Left ventricle myocardium superior (tissue), 1 donor: ENCODE results near the gene CLDN25. TPM values are rescaled to one million over a fixed set of nuclear protein-coding genes. Genes with fewer than 3 reads are reported as not detected.
"Not testable (repeated sequence)": the region's sequence is repeated elsewhere in the genome, so short reads cannot be mapped to it uniquely, and the experiment has no call there.

ENCODE experiments used
- ATAC-seq: fragments of 200-7000 bp; cut with Tn5 transposase; one replicate; pipeline ENCODE4 v1.9.1; 2020; ENCODE audit warnings: mild to moderate bottlenecking, moderate library complexity
- DNase-seq: peaks from one replicate; pipeline ENCODE4 v3.0.0-alpha.2; 2020
- intact Hi-C: fragments of 100-400 bp; cut with micrococcal nuclease; formaldehyde crosslinking; loops from one replicate; pipeline ENCODE4 v1.11.0; 2022
- long read RNA-seq: library from polyadenylated mRNA; unstranded; transcript quantifications from one replicate; pipeline ENCODE4 v2.0.0, GENCODE V29; 2021
- total RNA-seq: library from RNA; stranded (reverse); fragmentation: NEBNext Ultra II Directional; extraction: Animal tissue kit (Norgen Biotek cat#: 25700); gene quantifications from one replicate; pipeline ENCODE4 v1.2.1, GENCODE V29; 2021
- donor health status: DM: no; HTN: yes; CAD: no; lungs with severe emphysema.

The CLDN25 gene
- not detected for total RNA-seq
- long read RNA-seq: 0 reads

DNA sequence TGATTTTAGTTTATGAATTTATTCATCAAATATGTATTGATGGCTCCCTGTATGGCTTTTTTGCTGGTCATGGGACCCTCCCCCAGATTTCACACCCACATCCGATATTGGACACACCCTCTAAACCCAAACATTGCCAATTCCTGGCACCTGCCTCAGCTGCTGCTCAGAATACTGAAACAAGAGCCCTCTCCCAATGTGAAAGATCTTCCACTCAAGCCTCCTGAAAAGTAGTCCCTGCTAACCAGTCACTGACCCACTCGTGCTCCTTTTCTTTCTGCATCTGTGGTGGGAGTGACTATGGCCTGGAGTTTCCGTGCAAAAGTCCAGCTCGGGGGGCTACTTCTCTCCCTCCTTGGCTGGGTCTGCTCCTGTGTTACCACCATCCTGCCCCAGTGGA, at the start of gene CLDN25:
TSS of gene CLDN25 (plus strand) at position 301 of the 400 bp plus-strand sequence. CDS start at position 301, 0 bp downstream.
- intact Hi-C loops: no loop called here
- ATAC-seq: no peak
- no peak for DNase-seq

DNA sequence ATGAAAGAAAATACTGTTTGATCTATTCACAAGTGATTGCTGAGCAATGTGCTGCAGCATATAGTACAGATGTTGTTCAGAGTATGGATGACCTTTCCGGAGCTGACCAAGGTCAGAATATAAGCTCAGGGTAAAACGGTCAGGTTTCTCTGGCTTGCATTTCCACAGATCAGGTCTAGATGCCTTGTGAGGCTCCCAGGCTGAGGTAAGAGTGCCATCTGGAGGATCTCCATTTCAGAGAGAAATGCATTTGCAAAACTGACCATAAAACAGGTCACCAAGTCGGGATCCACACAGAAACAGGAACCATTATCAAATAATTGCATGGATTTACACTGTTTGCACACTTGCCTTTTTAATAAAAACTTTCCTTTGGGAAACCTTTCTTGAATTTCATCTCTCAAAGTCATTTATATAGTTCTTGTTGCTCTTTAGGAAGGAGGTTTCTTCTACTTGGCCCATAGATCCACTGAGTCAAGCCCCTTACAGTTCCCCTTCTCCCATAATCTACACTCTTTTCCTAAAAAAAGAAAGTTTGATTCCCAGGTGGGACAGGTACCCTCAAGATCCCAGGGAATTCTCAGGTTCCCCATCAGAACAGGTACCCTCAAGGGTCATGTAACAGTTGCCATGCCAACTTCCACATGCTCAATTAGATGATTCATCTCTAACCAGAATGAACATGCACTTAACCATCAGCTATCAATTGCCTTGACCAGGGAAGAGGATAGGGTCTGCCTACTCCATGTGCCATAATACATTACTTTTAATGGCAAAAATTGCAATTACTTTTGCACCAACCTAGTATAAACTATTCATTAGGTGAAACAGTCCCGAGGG, 48.5 kb upstream of the CLDN25 start:
- intact Hi-C loops: loop anchor here (2.0 kb wide), 1 partner anchor 424 kb away; no protein-coding TSS in a partner anchor
- DNase-seq: no peak
- ATAC-seq: peak; percentile 68

DNA sequence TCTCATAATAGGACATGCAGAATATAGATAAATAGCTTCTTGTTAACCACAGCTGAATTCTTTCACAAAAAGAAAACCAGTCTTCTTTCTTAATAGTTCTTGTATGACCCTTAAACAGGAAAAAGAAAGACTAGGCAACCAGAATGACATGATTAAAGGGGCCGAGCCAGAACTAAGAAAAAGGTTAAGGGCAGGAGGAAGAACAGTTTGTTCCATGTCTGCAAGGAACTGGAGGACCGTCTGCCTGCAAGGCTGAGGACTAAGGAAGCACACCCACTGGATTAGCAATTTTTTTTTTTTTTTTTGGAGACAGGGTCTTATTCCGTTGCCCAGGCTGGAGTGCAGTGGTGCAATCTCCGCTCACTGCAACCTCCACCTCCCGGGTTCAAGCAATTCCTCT, 47.5 kb upstream of the CLDN25 start:
- no peak for ATAC-seq

DNA sequence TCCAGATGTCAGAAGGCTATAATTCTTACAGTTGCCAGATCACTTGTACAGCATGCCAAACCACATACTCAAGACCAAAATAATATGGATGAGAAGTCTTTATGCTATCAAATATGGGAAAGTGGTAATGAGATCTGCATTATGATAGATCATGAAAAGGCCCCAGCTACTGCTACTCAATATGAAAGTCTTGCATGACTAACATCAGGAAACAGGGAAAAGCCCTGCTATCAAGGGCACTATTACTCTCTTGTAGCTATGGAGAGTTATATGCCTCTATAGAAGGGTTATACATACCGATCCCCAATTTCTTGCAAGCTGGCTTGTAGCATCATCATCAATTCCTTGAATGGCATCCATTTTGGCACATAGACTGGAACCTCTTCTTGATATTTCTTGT, 43.3 kb upstream of the CLDN25 start:
- intact Hi-C loops: no loop called here
- DNase-seq (no peak), ATAC-seq (no peak)

More for the DNA sequence above, 47.5 kb upstream of the CLDN25 start:
- DNase-seq: no peak
- intact Hi-C loops: no loop called here

DNA sequence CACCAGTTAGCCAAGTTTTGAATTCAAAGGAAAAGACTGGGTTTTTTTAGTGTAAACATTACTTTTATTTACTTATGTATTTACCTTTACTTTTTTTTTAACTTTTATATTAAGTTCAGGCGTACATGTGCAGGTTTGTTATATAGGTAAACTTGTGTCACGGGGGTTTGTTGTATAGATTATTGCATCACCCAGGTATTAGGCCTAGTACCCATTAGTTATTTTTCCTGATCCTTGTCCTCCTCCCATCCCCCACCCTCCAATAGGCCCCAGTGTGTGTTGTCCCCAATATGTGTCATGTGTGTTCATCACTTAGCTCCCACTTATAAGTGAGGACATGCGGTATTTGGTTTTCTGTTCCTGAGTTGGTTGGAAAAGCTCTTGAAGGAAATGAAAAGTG, 26.7 kb upstream of the CLDN25 start:
- DNase-seq (no peak), ATAC-seq (no peak)
- intact Hi-C loops: no loop called here

DNA sequence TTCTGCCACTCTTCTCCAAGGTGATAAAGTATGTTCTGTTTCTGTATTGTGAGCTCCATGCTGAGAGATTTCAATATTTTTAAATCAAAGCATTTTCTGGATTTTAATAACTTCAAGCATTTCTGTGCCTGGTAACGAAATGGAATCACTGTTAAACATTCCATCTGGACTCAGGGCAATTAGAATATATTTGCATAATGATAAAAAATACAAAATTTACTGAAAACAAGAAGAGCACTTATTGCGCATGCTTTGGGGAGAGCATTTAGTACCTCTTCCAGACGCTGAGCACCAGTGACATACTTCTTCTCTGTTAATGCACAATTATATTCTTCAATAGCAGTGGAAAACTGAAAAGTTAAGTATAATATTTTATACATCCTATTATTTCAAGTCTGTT, 19.4 kb upstream of the CLDN25 start:
- no peak for DNase-seq
- ATAC-seq: no peak
- intact Hi-C loops: no loop called here

DNA sequence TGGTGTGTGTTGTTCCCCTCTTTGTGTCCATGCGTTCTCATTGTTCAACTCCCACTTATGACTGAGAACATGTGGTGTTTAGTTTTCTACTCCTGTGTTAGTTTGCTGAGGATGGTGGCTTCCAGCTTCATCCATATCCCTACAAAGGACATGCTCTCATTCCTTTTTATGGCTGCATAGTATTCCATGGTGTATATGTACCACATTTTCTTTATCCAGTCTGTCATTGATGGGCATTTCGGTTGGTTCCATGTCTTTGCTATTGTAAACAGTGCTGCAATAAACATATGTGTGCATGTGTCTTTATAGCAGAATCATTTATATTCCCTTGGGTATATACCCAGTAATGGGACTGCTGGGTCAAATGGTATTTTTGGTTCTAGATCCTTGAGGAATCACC, 16.6 kb upstream of the CLDN25 start:
- intact Hi-C loops, DNase-seq, ATAC-seq: not testable (repeated sequence)

DNA sequence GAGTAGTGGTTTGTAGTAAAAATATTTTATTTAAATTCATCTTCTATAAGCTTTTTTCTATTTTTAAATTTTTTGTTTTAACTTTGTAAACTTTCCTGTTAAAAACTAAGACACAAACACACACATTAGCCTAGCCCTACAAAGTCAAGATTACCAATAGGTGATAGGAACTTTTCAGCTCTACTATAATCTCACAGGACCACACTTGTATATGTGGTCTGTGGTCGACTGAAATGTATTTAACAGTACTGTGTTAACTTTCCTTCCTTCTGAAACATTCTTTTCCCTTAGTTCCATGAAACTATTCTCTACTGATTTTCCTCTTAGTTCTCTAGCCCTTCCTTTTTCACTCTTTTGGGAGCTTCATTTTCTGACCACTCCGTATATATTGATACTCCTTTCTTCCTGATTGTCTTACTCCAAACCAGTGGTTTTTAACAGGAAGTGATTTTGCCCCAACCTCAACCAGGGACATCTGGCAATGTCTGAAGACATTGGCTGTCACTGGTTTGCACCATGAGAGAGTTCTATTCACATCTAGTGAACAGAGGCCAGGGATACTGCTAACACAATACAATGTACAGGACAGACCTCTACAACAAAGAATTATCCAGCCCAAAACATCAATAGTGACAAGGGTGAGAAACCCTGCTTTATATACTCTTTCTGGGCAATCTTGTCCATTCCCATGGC, 14.9 kb upstream of the CLDN25 start:
- no peak for DNase-seq
- intact Hi-C loops: no loop called here
- no peak for ATAC-seq

DNA sequence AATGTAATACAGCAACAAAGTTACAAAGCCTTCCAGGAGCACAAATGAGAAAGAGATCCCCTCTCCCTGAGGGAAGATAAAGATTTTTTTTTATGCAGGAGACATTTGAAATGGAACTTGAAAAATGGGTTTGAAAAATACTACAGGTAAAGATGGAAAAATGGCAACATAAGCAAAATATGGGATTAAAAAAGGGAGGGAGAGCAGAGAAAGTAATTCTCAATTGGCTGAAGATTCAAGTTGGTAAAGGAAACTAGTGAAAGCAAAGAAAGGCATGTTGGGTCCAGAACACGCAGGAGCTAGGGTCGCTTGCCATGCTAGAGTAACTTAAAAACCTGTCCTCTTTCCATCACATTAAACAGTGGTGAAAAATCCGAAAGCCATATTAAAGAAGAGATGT, 7.6 kb upstream of the CLDN25 start:
- intact Hi-C loops: no loop called here
- DNase-seq: no peak
- ATAC-seq: no peak

DNA sequence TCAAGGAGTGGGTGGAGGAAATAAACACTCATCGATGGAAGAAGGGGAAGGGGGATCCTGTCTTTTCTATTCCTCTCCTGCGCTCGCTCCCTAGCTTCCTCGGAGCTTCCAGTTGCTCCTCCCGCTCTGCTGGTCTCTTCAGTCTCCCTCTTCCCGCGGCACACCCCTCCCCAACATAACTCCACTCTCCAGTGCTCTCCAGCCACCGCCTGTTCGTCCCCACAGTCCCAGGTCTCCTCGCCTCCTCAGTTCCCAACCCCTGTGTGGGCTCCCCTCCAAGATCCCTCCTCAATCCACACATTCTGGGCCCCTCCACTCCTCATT, 6.5 kb upstream of the CLDN25 start:
- peak; percentile 51 for ATAC-seq
- peak; percentile 36 for DNase-seq
- intact Hi-C loops: no loop called here

DNA sequence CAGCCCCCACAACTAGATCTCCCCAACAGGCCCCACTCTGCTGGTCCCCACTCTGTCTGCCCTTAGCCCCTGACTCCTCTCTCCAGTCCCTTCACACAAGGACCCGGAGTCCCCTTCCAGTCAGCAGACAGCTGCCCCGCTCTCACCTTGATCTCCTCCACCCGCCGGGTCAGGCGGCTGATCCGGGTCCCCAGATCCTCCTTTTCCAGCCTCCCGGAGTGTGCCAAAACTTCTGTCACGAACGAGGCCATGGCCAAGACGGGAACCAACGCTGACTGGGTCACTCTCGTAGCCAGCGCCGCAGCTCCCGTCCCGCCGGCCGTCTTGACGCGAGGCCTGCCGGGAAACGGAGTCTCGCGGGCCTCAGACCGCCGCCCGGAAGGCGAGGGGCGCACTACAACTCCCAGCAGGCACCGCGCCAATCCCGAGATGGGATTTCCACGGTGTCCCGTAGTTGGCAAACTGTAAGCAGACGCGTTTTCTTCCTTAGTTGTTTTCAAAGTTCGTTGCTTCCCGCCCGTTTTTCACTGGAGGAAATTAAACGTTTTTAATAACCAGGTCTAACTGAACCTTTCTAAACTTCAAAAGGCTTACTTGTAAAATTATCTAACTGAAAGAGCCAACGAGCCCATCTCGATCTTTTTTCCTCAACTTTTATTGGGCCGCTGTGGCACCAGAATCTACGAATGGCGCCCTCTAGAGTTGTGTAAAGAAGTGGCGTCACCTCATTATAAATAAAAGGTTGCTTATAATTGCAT, 6.0 kb upstream of the CLDN25 start, which contains the start of gene ZW10:
TSS of gene ZW10 (minus strand) at position 277 of the 758 bp plus-strand sequence. CDS start at position 251, 26 bp downstream.
- intact Hi-C loops: no loop called here
- DNase-seq (peak; percentile 99), ATAC-seq (peak; percentile 96)

DNA sequence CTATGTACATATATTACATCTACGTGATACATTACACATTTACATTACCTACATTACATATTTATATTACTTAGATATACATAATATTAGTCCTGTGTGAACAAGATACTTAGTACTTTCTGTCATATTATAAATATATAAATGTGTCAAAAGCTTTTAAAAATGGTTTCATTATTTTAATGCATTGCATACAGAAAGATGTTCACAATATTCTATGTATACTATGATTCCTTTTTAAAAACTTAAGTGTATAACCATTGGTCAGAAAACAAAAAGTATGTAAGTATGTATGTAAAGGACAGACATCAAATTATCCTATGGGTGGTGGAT, 5.5 kb upstream of the CLDN25 start:
- DNase-seq: no peak
- intact Hi-C loops: no loop called here
- ATAC-seq: no peak

DNA sequence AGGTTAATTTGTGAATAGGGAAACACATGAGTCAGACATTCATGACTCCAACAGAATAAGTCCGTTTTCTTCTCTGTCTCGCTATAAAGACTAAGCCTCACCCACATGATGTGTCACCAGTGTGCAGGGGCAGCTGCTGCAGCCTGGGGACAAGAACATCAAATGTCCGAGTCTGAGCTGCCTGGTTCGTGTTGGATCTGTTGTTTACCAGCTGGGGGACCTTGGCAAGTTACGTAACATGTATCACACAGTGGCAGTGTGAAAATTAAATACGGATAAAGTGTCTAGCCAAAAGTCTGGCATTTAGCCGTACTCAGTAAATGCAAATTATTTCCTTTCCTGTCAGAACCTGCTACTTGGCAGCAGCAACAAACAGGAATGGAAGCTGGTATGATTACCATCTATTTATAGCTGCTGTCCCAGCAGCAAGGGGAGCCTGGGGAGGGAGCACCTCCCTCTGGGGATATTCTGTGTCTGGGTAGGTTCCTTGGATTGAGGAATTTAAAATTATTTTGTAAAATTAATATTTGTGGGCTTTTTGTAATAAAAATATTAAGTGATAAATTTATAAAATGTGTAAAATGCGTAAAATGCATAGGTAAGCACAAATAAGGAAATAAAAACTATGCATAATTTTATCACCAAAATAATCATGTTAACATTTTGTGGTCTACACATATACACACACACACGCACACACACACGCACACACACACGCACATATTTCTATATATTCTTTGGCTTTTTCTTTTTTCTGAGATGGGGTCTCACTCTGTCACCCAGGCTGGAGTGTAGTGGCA, 1.3 kb upstream of the CLDN25 start:
- DNase-seq (peak; percentile 41), ATAC-seq (peak; percentile 64)
- intact Hi-C loops: no loop called here

DNA sequence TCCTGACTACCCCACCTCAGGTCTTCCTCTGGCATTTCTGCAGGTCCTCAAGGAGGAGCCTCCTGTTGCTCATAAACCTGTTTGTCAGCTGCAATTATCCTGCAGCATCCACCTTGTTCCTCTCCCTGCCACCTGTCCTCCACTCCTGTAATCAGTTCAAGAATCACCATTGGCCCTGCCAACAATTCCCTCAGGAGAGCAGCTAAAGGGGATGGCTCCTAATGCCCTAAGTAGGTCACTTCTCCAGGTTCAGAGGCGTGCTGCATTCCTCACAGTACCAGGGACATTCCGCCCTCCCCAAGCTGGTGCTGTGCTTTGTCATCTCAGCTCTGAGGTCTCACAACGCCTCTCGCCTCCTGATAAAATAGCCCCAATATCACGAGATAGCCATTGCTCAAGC, 2.1 kb downstream of the CLDN25 start:
- peak; percentile 28 for ATAC-seq
- intact Hi-C loops: no loop called here
- DNase-seq: no peak

DNA sequence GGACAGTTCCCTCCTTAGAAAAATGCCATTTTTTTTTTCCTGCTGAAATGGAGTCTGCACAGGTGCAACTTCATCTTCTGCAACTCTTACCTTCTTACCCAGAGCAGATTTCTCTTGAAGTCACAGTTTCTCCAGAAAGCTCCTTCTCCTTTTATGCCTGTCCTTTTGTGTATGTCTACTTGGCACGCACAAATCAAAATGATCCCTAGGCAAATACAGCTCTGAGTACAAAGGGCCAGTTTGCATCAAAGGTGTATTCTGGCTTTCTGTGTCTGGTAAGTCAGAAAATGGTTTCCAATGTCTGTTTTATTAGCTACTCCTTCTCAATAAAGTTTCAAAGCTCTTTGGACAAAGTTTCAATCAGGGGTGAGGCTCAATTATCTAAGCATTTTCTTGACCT, 2.5 kb downstream of the CLDN25 start:
- intact Hi-C loops: no loop called here
- no peak for DNase-seq
- ATAC-seq: no peak

DNA sequence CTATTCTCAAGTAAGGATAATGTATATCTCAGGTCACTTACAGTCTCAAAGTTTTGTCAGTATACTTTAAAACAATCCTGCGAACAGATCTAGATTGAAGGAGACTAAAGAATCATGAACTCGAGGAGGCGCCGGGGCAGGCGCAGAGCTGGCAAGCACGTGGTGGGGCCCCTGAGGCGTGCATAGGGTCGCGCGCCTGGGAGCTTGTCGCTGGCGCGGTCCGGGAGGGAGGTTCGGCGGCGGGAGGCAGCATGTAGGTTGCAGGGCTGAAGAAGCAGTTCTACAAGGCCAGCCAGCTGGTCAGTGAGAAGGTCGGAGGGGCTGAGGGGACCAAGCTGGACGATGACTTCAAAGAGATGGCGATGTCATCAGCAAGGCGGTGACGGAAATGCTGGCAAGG, 9.4 kb downstream of the CLDN25 start:
- ATAC-seq, intact Hi-C loops, DNase-seq: not testable (repeated sequence)

DNA sequence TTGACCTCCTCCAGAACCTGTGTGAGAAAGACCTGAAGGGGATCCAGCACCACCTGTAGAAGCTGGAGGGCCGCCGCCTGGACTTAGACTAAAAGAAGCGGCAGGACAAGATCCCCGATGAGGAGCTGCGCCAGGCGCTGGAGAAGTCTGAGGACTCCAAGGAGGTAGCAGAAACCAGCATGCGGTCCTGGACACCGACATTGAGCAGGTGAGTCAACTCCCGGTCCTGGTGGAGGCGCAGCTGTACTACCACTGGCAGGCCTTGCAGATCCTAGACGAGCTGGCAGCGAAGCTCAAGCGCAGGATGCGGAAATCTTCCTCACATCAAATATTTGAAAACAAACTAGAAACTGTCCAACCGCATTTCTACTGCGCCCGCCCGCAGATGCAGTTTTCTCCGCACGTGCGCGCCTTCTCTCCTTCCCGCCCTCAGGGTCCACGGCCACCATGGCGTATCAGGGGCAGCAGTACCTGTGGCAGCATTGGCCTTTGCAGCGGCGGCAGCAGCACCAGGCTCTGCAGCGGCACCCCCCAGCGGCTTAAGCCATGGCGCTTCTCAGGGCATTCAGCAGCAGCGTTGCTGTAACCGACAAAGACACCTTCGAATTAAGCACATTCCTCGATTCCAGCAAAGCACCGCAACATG, 10.2 kb downstream of the CLDN25 start:
- DNase-seq: no peak
- intact Hi-C loops: no loop called here
- ATAC-seq: no peak

DNA sequence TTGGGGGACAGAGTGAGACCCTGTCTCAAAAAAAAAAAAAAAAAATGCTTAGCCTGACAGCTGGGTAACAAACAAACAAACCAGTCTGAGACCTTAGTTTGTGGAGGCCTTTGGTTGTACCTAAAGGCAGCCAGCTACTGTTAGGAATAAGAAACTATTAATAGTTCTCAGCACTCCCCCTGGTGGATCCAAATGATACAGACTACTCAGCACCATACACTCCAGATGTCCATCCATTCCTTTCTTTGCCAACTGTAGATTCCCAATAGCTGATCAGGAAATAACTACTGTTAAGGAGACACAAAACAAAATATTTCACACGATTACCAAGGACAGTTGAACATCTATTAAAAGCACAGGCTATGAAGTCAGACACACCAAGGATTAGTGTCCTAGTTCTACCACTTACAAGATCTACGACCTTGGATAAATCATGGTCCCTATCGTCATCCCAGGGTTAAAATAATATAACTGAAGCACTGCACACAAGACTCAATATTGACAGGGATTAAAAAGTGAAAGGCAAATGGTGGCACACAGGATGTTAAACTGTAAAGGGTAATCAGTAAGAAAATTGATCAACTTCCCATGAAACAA, 17.2 kb downstream of the CLDN25 start:
- intact Hi-C loops: no loop called here

More for the DNA sequence above, 17.2 kb downstream of the CLDN25 start:
- DNase-seq (no peak), ATAC-seq (peak; percentile 89)
